Colonic mucosa (tissue), 4 donors: Measurements from ENCODE around the gene FXN. TPM values are rescaled to one million over a fixed set of nuclear protein-coding genes. Genes with fewer than 3 reads are reported as not detected.
A peak's percentile ranks its signal among the peaks of the same experiment; 100 is the strongest.
"Not testable (repeated sequence)": the region's sequence is repeated elsewhere in the genome, so short reads cannot be mapped to it uniquely, and the experiment has no call there.

ENCODE experiments used
- DNase-seq: peaks from one replicate; pipeline ENCODE4 v3.0.0-alpha.2; 2020
- H3K27ac ChIP-seq: fragments of 200-600 bp; one replicate; pipeline ENCODE4 v1.8.0; 2021
- H3K27me3 ChIP-seq: fragments of 200-600 bp; one replicate; pipeline ENCODE4 v1.8.0; 2021
- H3K36me3 ChIP-seq: fragments of 200-600 bp; one replicate; pipeline ENCODE4 v1.8.0; 2021
- H3K4me1 ChIP-seq: fragments of 200-600 bp; one replicate; pipeline ENCODE4 v1.8.0; 2021; ENCODE audit warnings: mild to moderate bottlenecking
- H3K4me3 ChIP-seq: fragments of 200-600 bp; one replicate; pipeline ENCODE4 v1.8.0; 2021
- H3K9ac ChIP-seq, 2 donors: one replicate each; pipeline ENCODE4 v1.7.0; 2013; ENCODE audit warnings: control low read depth in 2 of 2, low read depth in 2 of 2, low read length in 2 of 2
- H3K9me3 ChIP-seq: fragments of 200-600 bp; one replicate; pipeline ENCODE4 v1.8.0; 2021
- intact Hi-C: fragments of 100-400 bp; cut with DNase I; formaldehyde crosslinking; loops from one replicate; pipeline ENCODE4 v1.14.1; 2022
- total RNA-seq, 2 donors: library from RNA; stranded (reverse); fragmentation: NEBNext Ultra II Directional in 1 of 2; extraction: Animal tissue kit (Norgen Biotek cat#: 25700) in 1 of 2; gene quantifications; one replicate each; pipeline ENCODE4 v1.2.1, GENCODE V29; 2021
- TF ChIP-seq, protein P1 (sequence below): fragments of 200-600 bp; IDR thresholded peaks from one replicate; pipeline ENCODE4 v1.8.0; 2022; ENCODE audit warnings: antibody characterized with exemption, mild to moderate bottlenecking
- donor health status: healthy.
- donor health status: DM: no; HTN: no; CAD: no.
- donor health status: DM: no; HTN: no; CAD: no.

Gene FXN
- total RNA-seq, 2 donors from 2014 or later = 9.7 to 16.9 TPM

DNA sequence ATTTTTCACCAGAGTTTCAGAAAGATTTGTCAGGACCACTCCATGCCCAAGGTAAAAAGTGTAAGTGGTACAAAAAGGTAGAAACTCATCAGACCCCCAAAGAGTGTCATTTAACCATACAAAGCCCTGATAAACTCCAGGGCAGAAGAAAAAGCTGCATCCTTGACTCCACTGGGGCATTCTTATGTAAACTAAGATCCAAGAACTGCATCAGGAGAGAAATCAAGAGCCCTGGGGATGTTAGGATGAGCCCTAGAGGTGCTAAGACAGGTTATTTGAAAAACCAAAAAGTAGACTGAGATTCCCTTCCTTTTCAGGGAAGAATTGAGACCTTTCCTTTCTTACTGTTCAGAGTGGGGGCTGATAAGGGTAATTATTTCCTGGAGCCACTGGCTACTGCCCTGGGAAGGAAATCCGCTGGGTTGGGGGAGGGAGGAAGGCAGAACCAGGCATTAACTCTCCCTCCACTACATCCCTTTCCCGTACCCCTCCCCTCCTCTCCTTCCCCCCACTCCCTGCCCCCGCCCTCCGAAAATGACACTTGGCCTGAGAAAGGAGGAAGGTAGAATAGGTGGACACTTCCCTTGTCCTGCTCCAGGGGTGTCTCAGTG is 54.7 kb downstream of the FXN start:
- H3K4me1 ChIP-seq = no peaks in the 10 kb centered on the region
- H3K9ac ChIP-seq = no peak overlapping the region
- no peak overlapping the region for H3K4me3 ChIP-seq
- H3K27me3 ChIP-seq = no peaks in the 10 kb centered on the region
- no peaks in the 10 kb centered on the region for H3K36me3 ChIP-seq
- H3K9me3 ChIP-seq = no peaks in the 10 kb centered on the region
- no peak overlapping the region for H3K27ac ChIP-seq
- intact Hi-C loops = no loop called here
- no peak for DNase-seq
- TF ChIP-seq, protein P1, sequence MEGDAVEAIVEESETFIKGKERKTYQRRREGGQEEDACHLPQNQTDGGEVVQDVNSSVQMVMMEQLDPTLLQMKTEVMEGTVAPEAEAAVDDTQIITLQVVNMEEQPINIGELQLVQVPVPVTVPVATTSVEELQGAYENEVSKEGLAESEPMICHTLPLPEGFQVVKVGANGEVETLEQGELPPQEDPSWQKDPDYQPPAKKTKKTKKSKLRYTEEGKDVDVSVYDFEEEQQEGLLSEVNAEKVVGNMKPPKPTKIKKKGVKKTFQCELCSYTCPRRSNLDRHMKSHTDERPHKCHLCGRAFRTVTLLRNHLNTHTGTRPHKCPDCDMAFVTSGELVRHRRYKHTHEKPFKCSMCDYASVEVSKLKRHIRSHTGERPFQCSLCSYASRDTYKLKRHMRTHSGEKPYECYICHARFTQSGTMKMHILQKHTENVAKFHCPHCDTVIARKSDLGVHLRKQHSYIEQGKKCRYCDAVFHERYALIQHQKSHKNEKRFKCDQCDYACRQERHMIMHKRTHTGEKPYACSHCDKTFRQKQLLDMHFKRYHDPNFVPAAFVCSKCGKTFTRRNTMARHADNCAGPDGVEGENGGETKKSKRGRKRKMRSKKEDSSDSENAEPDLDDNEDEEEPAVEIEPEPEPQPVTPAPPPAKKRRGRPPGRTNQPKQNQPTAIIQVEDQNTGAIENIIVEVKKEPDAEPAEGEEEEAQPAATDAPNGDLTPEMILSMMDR = no peak

DNA sequence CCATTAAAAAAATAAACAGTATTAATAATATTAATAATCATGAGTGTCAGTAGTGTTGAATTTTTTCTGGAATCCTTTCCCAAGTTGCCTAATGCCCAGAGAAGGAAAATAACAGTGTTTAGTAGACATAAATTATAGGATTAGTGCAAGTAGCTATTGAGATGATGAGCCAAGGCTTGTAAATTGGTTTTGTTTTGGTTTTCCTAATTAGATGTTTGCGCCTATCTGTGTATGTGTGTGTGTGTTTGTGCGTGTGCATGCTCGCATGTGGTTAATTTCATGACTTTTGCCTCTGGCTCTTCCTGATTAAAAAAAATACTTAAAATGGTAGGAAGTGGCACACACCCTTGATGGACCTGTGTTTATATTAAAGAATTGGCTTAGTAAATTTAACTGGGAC is 55.4 kb downstream of the FXN start:
- Histone ChIP-seq H3K36me3 (no peaks in the 10 kb centered on the region), H3K9ac (no peak overlapping the region), H3K4me3 (no peak overlapping the region), H3K27ac (no peak overlapping the region), H3K27me3 (no peaks in the 10 kb centered on the region), H3K9me3 (no peaks in the 10 kb centered on the region), H3K4me1 (no peaks in the 10 kb centered on the region)
- DNase-seq = no peak
- TF ChIP-seq, protein P1 = no peak
- intact Hi-C loops = no loop called here

GRCh38 chr9:69093471-69094103 is 58.0 kb downstream of the FXN start:
- Histone ChIP-seq H3K27me3 (no peaks in the 10 kb centered on the region), H3K4me3 (no peak overlapping the region), H3K9me3 (no peaks in the 10 kb centered on the region), H3K9ac (no peak overlapping the region), H3K4me1 (peaks cover 8% of the 10 kb centered on the region), H3K27ac (peak overlapping the region; percentile 33), H3K36me3 (no peaks in the 10 kb centered on the region)
- DNase-seq = no peak
- TF ChIP-seq, protein P1 = no peak
- intact Hi-C loops = no loop called here

- H3K4me1 ChIP-seq, intact Hi-C loops, H3K27me3 ChIP-seq, H3K9ac ChIP-seq, H3K4me3 ChIP-seq, DNase-seq, H3K36me3 ChIP-seq, H3K27ac ChIP-seq, H3K9me3 ChIP-seq: not testable (repeated sequence)
Measured at GRCh38 chr9:69094361-69095135, 59.0 kb downstream of the FXN start.

DNA sequence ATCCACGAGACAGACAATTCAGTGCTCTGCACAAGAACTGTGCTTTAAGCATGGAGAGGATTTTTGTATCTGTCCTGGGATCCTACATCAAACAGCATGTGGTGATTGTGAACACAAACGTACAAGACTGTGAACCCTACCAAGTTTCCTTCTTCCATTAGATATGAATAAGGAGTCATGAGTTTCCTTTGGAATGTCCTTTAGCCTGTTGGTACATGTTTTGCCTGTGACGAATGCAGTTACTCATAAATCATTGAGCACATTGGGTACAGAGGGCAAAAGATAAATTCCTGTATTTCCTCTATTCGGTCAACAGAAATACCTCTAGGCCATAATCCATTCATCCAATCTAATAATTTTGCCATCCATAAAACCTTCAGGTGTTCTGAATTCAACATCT is 61.5 kb downstream of the FXN start:
- no peak for DNase-seq
- Histone ChIP-seq H3K4me3 (no peak overlapping the region), H3K27me3 (no peaks in the 10 kb centered on the region), H3K4me1 (peaks cover 8% of the 10 kb centered on the region), H3K9me3 (no peaks in the 10 kb centered on the region), H3K9ac (peak overlapping the region in 1 of 2 donors; percentile 1), H3K36me3 (no peaks in the 10 kb centered on the region), H3K27ac (peak overlapping the region; percentile 73)
- intact Hi-C loops = no loop called here
- TF ChIP-seq, protein P1 = no peak
